Hepatocyte (in vitro differentiated cells): Measurements from ENCODE around the gene EXOC3L1.

Experiments
- EZH2phosphoT487 ChIP-seq: fragments of 200-600 bp; sonication (generic); IDR thresholded peaks from one replicate; pipeline ENCODE4 v1.6.1; 2018; ENCODE audit warnings: antibody characterized with exemption, mild to moderate bottlenecking, low read depth, moderate library complexity; ENCODE audit not compliant: unreplicated experiment, severe bottlenecking
- TF ChIP-seq, protein P1 (sequence below): fragments of 200-600 bp; sonication (generic); IDR thresholded peaks from 2 replicates; pipeline ENCODE4 v1.5.1; 2016; ENCODE audit warnings: antibody characterized with exemption, mild to moderate bottlenecking; ENCODE audit not compliant: poor library complexity

- TF ChIP-seq, protein P1, sequence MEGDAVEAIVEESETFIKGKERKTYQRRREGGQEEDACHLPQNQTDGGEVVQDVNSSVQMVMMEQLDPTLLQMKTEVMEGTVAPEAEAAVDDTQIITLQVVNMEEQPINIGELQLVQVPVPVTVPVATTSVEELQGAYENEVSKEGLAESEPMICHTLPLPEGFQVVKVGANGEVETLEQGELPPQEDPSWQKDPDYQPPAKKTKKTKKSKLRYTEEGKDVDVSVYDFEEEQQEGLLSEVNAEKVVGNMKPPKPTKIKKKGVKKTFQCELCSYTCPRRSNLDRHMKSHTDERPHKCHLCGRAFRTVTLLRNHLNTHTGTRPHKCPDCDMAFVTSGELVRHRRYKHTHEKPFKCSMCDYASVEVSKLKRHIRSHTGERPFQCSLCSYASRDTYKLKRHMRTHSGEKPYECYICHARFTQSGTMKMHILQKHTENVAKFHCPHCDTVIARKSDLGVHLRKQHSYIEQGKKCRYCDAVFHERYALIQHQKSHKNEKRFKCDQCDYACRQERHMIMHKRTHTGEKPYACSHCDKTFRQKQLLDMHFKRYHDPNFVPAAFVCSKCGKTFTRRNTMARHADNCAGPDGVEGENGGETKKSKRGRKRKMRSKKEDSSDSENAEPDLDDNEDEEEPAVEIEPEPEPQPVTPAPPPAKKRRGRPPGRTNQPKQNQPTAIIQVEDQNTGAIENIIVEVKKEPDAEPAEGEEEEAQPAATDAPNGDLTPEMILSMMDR: no peak
- no peak for TF ChIP-seq EZH2phosphoT487
Observed at GRCh38 chr16:67228034-67228785, 38.3 kb upstream of the EXOC3L1 start.
